GM21825 (cell line): ENCODE data around the gene TRIP11.
"Not testable (repeated sequence)": the region's sequence is repeated elsewhere in the genome, so short reads cannot be mapped to it uniquely, and the experiment has no call there.

Source experiments
- ATAC-seq: cut with Tn5 transposase; IDR thresholded peaks from one replicate; pipeline ENCODE4 v1.9.1; 2021; ENCODE audit warnings: mild to moderate bottlenecking, moderate library complexity; ENCODE audit not compliant: unreplicated experiment

The TRIP11 gene

GRCh38 chr14:92039719-92040430, at the start of gene TRIP11:
Gene TRIP11 (minus strand): TSS chr14:92040059. CDS start chr14:92039685, 374 bp downstream.
- ATAC-seq = peak; percentile 98

DNA sequence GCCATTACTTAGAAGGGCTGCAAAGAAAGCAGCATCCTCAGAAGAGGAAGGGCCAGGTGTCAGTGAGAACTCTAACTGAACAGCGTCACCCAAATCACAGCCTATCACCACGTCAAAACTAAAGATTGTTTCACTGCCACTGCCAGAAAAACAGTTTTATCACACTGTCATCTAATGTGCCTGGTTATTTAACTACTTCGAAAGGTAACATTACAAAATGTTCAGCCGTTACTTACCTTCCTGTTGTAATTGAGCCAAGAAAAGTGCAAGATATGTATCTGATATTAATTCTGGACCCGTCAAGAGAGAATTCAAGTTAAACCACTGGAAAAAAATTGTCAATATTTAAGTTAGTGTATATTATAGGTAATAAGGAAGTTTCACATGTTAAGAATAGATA, 48.6 kb upstream of the TRIP11 start:
- ATAC-seq = no peak

DNA sequence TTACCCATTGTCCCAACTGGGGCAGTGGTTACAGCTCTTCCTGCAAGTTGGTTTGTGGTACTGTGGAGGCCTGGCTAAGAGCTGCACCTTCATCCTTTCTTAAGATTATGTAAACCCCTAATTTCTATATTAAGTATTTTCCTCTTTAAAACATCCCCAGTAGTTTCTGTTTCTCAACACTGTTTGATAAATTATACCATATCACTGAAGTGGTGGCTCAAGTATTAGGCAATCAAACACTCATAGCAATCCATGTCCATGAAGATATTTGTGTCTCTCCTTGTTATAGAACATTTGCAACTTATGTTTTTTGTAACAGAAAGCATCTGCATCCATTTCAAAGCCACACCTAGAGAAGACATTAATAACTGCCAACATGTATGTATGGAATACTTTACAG, 34.7 kb upstream of the TRIP11 start:
- no peak for ATAC-seq

GRCh38 chr14:92058006-92058917, 18.4 kb upstream of the TRIP11 start:
- no peak for ATAC-seq

- ATAC-seq = no peak
Measured at GRCh38 chr14:92049781-92050180, 9.9 kb upstream of the TRIP11 start.

DNA sequence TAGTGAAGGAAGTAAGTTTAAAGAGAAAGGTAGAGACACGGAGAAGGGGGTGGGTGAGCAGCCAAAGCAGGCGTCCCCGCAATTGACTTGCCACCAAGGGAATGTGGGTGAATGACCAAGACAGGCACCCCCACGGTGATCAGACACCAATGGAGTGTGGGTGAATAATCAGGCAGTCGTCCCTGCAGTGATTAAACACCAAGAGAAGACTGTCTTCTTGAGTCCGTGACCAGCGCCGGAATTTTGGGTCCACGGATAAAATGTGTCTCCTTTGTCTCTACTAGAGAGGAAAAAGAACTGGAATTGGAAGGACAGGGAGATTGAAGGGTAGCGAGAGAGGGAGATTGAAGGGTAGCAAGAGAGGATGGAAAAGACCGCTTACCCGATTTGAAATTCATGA, 9.4 kb upstream of the TRIP11 start:
- ATAC-seq = not testable (repeated sequence)

DNA sequence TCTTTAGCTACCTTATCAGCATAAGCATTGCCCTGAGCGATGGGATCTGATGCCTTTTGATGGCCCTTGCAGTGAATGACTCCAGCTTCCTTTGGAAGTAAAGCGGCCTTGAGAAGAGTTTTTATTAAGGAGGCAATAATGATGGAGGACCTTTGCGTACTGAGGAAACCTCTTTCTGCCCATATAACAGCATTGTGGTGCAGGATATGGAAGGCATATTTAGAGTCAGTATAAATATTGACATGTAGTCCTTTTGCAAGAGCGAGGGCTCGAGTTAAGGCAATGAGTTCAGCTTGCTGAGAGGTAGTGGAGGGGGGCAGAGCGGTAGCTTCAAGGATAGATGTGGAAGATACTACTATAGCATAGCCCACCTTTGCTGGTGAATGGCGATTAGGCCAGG, 6.0 kb upstream of the TRIP11 start:
- not testable (repeated sequence) for ATAC-seq

DNA sequence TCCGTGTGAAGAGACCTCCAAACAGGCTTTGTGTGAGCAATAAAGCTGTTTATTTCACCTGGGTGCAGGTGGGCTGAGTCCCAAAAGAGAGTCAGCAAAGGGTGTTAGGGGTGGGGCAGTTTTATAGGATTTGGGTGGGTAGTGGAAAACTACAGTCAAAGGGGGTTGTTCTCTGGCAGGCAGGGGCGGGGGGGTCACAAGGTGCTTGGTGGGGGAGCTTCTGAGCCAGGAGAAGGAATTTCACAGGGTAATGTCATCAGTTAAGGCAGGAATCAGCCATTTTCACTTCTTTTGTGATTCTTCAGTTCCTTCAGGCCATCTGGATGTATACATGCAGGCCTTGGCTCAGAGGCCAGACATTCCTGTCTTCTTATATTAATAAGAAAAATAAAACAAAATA, 1.9 kb upstream of the TRIP11 start:
- not testable (repeated sequence) for ATAC-seq

DNA sequence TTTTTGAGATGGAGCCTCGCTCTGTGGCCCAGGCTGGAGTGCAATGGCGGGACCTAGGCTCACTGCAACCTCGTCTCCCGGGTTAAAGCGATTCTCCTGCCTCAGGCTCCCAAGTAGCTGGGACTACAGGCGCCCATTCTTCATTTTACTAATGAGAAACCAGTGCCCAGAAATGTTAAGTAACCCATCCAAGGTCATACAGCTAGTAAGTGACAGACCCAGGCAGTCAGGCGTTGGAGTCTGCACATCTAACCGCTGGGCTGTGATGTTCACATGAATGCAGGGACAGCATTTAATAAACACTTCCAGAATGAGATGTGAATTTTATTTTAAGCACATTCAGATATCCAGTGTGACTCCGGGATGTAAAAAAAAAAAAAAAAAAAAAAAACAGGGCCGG, 1.3 kb upstream of the TRIP11 start:
- no peak for ATAC-seq

- ATAC-seq = peak; percentile 24
Measured at GRCh38 chr14:92040431-92041051, 682 bp upstream of the TRIP11 start.

DNA sequence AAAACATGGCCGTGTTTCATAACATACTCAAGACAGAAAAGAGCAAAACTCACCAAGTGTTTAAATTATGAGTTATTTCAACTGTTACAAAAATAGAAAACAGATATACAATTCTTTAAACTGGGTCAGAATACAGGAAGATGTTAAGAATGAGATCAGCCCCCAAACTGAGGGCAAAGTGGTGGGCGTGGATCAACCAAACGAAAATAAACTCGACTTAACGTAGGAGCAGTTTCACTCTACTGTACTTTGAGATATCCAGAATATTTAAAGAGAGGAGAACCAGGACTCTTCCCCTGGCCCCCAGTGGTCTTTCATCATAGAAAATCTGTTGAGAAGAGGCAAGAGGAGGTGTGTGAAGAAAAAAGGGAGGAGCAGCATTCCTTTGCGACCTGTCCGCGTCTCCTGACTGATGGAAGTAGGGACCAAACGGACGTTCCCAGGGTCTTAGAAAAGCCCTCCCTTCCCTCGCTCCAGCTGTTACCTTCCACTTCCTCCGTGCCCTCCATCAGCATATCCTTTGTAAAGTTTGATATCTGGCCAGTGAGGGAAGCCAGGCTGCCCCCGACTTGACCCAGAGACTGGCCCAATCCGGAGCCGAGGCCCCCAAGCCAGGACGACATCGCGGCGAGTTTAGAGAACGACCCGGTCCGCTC, 668 bp downstream of the TRIP11 start:
- peak; percentile 11 for ATAC-seq

DNA sequence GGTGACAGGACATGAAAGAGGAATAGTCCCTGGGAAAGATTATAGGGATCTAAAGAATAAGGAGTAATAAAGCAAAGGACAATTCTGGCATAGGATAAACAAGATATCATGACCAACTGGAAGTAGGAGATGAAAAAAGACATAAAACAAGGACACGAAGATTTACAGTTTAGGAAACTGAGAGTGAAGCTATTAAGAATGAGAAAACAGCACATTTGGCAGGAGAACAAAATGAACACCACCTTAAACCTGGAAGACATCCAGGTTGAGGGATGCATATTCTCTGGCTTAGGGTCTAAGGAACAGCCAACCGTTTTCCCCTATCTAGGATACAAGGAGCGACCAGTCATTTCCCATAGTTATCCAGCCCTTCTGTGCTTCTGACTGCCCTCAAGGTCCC, 1.9 kb downstream of the TRIP11 start:
- no peak for ATAC-seq

DNA sequence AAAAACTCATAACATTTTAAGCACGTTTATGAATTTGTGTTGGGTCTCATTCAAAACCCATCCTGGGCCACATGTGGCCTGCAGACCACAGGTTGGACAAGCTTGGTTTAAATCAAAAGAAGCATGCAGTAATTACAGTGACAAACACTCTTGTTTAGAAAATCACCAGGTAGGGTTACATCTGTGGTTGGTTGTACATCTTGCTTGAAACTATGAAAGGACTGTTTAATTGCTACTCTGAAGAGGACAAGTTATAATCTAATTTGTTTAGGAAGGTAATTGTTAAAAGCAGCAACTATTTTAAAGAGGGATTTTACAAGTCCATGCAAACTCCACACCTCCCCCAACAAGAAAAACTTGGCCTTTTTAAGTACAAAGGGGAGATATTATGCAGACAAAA, 4.0 kb downstream of the TRIP11 start:
- ATAC-seq = no peak

DNA sequence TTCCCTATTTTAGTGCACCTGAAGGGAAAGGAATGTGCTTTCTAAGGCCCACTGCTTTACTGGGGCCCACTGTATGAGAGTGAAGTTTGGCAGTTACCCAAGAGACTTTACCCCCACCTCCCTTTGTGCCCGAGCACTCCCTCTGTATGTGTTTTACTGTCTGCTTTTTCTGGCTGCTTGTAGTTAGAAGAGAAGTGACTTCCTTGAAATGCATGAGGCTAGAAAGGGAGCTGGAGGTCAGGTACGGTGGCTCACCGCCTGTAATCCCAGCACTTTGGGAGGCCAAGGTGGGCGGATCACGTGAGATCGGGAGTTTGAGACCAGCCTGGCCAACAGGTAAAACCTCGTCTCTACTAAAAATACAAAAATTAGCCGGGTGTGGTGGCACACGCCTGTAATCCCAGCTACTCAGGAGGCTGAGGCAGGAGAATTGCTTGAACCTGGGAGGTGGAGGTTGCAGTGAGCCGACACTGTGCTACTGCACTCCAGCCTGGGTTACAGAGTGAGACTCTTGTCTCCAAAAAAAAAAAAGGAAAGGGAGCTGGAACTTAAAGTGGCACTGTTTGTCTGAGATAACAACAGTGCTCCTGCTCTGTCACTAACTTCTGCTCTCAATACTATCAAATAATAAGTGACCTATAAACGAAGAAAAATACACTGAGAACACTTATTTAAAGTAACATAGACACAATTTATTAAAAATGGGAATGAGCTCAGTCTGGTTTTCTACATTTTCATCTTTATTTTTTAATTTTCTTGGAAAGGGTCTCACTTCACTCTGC, 5.8 kb downstream of the TRIP11 start:
- ATAC-seq = no peak

DNA sequence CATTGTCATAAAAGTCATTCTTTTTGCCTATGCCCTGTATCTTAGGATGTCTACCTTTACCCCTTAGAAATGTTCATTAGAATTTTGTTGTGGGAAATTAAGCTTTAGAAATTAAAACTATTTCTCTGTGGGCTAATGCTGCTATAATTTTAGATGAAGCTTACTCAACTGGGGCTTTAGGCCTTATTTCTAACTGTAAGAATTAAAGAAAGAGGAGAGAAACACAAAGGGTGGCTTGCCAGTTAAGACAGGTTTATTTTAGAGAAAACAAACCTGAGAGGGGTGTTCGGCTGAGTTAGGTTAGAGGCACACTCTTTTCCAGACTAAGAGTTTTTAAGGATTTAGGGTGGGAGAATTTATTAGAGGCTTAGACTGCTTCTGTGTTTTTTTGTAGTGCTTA, 6.4 kb downstream of the TRIP11 start:
- no peak for ATAC-seq

DNA sequence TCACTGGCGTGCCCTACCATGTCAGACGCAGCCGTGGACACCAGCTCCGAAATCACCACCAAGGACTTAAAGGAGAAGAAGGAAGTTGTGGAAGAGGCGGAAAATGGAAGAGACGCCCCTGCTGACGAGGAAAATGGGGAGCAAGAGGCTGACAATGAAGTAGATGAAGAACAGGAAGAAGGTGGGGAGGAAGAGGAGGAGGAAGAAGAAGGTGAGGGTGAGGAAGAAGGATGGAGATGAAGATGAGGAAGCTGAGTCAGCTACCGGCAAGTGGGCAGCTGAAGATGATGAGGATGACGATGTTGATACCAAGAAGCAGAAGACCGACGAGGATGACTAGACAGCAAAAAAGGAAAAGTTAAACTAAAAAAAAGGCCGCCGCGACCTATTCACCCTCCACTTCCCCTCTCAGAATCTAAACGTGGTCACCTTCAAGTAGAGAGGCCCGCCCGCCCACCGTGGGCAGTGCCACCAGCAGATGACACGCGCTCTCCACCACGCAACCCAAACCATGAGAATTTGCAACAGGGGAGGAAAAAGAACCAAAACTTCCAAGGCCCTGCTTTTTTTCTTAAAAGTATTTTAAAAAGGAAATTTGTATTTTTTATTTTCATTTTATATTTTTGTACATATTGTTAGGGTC, 13.2 kb downstream of the TRIP11 start:
- ATAC-seq = no peak

- ATAC-seq = no peak
Measured at GRCh38 chr14:92022036-92022435, 17.8 kb downstream of the TRIP11 start.

DNA sequence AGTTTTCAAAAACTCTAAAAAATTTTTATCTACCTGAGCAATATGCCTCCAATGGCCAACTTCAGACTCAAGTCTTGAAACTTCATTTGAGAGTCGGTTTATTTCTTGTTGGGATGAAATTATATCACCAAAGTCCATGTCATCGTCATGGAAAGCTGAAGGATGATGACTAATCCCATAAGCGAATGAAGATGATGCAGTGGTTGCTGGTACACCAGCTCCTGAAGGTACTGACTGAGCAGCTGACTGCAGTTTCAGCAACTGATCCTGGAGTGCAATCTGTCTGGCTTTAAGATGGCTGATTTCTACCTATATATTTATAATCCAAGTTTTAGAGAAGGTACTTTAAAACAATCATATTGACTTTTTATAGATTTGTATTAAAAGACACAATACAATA, 18.3 kb downstream of the TRIP11 start:
- no peak for ATAC-seq

DNA sequence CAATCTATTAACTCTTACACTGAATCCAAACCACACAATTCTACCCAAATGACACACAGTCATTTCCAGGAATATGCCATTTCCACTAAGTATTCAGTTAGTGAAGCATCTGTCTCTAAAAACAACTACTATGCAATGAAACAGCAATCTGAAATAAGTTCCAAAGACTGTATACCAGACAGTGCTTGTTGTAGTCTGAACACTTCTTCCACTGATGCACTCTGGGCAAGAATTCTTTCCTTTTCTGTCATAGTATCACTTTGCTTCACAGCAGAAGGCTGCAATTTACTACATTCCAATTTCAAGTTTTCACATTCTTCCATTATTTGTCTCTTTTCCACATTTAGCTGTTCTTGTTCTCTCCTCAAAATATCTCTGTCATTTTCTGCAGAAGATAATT, 25.8 kb downstream of the TRIP11 start:
- ATAC-seq = no peak
